SK-MEL-5 (cell line): Measurements from ENCODE around the gene BOLA3. TPM values are rescaled to one million over a fixed set of nuclear protein-coding genes. Genes with fewer than 3 reads are reported as not detected.
"Not testable (repeated sequence)": the region's sequence is repeated elsewhere in the genome, so short reads cannot be mapped to it uniquely, and the experiment has no call there.

Experiments used
- DNase-seq: peaks from one replicate; pipeline ENCODE4 v3.0.0-alpha.2; 2016; ENCODE audit warnings: low read depth, low spot score
- in situ Hi-C: cut with HindIII; loops from 2 replicates; pipeline ENCODE4 v1.10.0; 2016; ENCODE audit warnings: low sequenced_read_pairs, high pct_unique_total_duplicates, low pct_unique_long_range_greater_than_20kb
- polyA plus RNA-seq, 2 experiments: library from polyadenylated mRNA; depleted of rRNA; stranded (reverse); fragments of >200 nt; gene quantifications; 2 replicates each; pipeline ENCODE4 v1.2.3, GENCODE V29; 2015
- total RNA-seq: library from RNA; depleted of rRNA; stranded (reverse); fragments of >200 nt; shearing (Covaris generic); gene quantifications from 2 replicates; pipeline ENCODE4 v1.2.3, GENCODE V29; 2014; rRNA removed

Gene BOLA3, protein sequence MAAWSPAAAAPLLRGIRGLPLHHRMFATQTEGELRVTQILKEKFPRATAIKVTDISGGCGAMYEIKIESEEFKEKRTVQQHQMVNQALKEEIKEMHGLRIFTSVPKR
- 213 and 214 TPM in 2 replicates for total RNA-seq
- polyA plus RNA-seq (2015; cell fraction: cytosol; rRNA removed): 200 and 269 TPM in 2 replicates
- 27.2 and 37.3 TPM in 2 replicates for polyA plus RNA-seq (2015; cell fraction: nucleus; rRNA removed)

DNA sequence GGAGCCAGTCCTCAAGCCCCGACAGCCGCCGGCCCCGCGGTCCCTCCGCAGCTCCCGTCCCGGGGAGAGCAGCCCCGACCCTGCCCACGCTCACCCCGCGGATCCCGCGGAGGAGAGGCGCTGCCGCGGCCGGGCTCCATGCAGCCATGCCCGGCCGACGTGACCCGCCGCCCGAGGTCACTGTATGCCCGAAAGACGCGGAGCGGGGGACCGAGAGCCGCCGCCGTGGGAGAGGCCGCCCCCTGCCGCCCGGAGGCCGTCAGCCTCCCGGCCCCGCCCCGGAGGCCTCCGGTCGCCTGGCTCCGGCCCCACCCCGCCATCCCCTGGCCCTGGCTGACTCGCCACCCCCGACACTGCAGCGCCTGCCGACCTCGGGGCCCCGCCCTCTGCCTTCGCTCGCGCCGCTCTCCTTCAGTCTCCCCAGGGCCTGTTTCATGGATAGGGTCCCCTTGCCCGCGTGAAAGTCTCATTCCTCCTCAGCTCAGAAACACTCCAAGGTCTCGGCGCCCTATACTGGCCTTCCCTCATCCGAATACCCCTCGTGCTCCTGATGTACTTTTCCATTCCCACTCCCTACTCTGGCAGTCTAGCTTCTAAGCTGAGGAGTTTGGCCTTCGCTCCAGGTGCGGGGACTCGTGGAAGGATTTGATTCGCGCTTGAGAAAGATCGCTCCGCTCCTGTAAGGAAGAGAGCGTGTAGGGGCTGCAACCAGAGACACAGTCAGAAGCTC lies at the start of gene BOLA3:
BOLA3 (minus strand) TSS at position 186 of the 730 bp plus-strand sequence; CDS start at position 148, 38 bp downstream.
- peak; percentile 84 for DNase-seq
- in situ Hi-C loops: no loop called here

DNA sequence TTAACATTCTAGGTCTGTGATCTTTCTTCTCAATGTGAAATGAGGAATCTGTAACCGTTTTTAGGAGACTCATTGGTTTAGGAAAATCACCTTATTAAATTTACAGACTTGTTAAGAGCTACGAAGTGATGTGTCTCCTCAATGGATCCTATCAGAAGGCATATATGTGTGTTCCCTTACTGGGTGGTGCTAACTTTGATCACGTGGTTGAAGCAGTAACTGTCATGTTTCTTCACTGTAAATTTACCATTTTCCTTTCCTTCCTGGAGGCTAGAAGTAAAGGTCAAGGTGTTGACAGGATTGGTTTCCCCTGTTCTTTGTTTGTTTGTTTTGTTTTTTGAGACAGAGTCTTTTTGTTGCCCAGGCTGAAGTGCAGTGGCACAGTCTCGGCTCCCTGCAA lies 49.3 kb upstream of the BOLA3 start:
- no peak for DNase-seq
- in situ Hi-C loops: no loop called here

DNA sequence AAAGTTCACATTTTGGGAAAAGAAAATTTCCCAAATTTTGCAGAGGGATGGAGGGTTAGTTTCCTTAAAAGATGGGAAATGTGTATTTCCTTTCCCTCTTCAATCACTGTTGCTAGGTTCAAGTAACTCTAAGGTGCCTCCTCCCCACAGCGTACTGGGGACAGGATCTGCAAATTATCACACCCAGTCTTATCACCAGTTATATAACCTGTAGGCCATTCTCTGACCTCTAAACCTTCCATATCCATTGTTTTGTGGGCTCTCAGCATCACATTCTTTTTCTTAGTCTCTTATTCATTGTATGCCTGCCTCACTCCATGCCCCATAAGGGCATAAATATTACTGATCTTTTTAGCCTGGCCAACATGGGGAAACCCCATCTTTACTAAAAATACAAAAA lies 47.1 kb upstream of the BOLA3 start:
- in situ Hi-C loops: no loop called here
- no peak for DNase-seq

DNA sequence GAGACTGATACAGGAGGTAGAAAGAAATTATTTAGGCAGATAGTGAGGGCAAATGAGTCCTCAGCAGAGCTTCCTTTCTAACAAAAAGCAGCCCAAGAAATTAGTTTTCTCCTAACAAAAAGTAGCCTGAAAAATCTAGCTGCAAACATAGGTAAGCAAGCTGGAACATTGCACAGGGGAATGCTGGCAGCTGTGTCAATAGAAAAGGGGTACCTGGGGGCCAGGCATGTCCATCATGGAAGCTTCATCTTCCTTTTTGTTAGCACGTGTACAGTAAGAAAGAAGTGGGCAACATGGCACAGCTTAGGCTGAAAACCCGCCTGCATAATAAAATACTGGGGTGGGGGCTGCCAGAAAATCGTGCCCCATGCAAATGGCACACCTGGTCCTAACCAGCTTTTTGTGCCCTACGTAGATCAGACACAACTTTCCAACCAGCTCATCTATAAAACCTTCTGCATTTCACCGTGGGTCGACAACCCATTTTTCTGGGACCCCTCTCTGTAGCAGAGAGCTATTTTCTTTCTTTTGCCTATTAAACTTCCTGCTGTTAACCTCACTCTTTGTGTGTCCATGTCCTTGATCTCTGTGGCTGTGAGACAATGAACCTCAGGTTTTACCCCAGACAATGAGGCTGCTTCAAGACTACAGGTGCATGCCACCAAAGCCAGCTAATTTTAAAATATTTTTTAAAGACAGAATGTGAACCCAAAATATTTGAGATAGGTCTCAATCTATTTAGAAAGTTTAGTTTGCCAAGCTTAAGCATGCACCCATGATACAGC lies 44.1 kb upstream of the BOLA3 start:
- in situ Hi-C loops: no loop called here
- DNase-seq: no peak

DNA sequence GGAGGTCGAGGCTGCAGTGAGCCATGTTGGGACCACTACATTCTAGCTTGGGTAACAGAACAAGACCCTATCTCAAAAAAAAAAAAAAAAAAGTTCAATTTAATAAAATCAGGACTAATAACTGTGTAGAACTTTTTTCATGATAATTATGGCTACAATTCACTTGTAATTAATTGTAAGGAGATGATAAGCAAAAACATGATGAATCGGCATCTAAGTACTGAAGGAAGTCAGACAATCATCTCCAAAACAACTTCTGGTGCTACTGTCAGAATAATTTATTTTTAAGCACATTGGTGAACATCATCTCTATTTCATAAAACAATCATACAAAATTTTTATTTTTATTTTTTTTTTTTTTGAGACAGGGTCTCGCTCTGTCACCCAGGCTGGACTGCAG lies 41.0 kb upstream of the BOLA3 start:
- in situ Hi-C loops: no loop called here
- DNase-seq: no peak

DNA sequence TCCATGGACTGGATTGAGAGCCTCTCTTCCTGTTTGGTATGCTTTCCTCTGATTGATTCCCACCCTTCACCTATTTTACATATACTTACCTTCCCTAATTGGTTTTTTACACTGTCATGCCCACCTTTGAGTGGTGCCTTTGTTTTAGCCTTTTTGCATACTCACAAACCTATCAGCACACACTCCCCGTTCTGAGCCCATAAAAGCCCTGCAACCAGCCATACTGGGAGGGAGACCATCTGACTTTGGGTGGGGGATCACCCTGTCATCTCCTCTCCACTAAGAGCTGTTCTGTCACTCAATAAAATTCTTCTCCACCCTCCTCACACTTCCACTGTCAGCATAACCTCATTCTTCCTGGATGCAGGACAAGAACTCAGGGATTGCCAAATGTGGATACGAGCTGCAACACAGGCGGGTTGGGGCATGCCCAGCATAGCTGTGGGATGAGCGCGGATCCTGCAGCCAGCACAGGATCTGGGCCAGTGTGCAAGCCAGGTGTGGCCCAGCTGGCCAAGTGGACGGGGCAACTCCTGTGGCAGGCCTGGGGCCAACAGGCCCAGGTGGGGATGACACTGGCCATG lies 40.4 kb upstream of the BOLA3 start:
- no peak for DNase-seq
- in situ Hi-C loops: no loop called here

DNA sequence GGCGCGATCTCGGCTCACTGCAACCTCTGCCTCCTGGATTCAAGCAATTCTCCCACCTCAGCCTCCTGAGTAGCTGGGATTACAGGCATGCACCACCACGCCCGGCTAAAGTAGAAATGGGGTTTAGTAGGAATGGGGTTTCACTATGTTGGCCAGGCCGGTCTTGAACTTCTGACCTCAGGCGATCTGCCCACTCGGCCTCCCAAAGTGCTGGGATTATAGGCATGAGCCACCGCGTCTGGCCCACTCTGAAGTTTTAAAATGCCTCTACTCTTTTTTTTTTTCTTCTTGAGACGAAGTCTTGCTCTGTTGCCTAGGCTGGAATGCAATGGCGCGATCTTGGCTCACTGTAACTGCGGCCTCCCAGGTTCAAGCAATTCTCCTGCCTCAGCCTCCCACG lies 39.0 kb upstream of the BOLA3 start:
- DNase-seq, in situ Hi-C loops: not testable (repeated sequence)

DNA sequence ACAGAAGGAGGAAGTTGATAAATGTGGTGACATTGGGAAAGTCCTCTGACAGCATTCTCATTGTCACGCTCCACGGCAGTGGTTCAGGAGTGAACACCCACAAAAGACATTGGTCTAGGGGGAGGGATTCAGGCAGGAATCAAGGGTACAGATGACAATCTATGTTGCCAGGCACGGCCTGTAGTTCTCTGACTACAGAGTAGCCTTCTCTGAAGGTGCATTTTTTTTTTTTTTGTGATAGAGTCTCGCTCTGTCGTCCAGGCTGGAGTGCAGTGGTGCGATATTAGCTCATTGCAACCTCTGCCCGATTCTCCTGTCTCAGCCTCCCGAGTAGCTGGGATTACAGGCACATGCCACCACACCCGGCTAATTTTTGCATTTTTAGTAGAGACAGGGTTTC lies 38.3 kb upstream of the BOLA3 start:
- DNase-seq: no peak
- in situ Hi-C loops: no loop called here

DNA sequence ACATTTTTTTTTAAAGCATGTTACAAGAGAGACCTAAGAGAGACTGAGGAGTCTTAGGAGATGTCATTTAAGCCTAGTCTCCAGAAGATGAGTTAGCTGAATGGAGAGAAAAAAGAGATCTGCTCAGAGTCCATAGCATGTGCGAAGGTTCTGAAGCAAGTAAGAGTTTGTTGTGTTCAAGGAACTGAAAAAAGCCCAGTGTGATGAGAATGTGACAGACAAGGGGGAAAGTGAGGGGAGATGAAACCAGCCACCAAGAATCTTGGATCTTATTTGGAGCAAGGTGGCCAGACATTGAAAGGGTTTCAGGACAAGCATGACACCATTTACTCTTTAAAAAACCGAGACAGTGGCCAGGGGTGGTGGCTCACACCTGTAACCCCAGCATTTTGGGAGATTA lies 36.2 kb upstream of the BOLA3 start:
- in situ Hi-C loops: no loop called here

DNA sequence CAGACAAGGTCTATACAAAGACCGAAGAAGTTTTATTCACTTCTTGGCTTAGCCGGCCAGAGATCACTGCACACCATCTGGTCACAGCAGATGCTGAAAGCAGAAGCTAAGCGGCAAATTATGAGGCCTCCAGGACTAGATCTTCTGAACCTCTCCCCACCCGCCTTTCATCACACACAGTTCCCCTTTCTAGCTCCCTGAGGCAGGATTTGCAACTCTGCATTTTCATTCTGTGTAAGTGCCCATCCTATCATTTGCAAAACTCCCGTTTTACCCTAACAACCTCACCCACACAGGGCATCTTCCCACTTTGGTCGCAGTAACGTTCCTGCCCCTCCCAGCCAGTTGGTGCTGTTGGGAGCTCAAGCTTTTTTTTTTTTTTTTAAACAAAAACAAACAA lies 34.0 kb upstream of the BOLA3 start:
- in situ Hi-C loops: no loop called here

More for the DNA sequence above, 36.2 kb upstream of the BOLA3 start:
- DNase-seq: no peak

DNA sequence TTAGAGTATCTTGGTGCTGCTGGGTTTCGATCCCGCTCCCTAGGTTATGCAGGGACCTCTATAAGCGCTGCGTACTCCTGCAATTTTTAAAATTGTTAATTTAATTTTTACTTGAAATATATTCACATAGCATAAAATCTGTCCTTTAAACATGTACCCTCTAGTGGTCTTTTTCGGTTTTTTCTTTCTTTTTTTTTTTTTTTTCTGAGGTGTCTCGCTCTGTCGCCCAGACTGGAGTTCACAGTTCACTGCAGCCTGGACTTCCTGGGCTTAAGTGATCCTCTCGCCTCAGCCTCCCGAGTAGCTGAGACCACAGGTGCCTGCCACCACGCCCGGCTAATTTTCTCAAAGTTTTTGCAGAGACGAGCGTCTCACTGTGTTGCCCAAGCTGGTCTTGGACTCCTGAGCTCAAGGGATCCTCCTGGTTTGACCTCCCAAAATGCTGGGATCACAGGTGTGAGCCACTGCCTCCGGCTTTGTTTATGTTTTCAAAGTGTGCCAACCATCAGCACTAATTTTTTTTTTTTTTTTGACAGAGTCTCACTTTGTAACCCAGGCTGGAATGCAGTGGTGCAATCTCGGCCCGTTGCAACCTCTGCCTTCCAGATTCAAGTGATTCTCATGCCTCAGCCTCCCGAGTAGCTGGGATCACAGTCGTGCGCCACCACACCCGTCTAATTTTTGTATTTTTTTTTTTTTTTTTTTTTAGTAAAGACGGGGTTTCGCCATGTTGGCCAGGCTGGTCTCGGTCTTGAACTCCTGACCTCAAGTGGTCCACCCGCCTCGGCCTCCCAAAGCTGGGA lies 31.6 kb upstream of the BOLA3 start:
- in situ Hi-C loops: no loop called here
- DNase-seq: no peak

More for the DNA sequence above, 34.0 kb upstream of the BOLA3 start:
- DNase-seq: no peak

DNA sequence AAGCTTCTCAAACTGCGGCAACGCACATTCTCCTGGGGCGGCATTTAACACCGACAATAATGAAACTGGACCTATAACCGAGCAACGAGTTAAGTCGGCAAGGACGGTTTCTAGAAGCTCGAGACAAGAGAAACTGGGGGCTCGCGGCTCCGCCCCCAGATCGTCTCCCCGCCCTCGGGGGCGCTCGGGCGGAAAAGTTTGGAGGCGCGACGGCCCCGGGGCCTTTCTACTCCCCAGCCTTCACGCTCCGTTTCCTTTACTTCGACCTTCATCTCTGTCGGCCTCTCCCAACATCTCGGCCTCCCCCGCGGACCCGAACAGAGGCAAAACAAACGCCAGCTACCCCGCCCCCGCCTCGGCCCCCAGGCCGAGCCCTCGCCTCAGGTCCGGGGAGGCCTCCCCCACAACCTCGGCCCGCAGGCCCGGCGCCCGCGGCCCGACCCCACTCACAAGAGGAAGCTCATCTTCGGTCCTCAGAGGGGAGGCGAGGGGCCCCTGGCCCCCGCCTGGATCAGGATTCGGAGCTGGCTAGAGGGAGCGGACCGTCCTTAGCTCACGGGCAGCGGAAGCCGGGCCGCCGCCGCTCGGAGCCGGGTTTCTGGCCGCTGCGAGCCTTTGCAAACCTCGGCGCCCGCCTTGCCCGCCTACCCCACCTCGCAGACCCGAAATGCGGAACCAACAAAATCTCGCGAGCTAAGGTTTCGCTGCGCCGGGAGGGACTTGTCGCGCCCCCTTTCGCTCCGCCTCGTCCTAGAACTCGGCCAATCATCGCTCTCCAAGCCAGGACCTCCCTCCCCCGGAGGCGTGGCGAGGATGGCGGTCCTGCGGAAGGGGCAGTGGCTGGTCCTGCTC lies 30.7 kb upstream of the BOLA3 start, which contains the start of gene MOB1A:
MOB1A (minus strand) TSS at position 669 of the 852 bp plus-strand sequence; CDS start at position 464, 205 bp downstream.
- peak; percentile 99 for DNase-seq
- in situ Hi-C loops: no loop called here

DNA sequence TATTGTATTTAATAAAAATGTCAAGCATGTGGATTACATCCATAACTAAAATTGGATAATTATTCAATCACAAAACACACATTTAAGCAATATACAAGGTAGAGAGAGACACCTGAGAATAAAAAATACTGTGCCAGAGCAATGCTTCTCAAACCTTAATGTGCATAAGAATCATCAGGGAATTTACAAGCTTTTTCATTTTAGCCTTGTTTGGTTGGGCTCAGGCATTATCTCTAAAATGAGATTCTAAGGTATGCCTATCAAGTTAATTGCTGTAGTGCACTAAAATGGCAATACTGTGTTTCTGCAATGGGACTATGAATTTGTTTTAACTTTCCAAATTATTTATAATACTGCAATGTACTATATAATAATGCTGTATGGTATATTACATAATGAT lies 30.0 kb upstream of the BOLA3 start:
- in situ Hi-C loops: no loop called here

DNA sequence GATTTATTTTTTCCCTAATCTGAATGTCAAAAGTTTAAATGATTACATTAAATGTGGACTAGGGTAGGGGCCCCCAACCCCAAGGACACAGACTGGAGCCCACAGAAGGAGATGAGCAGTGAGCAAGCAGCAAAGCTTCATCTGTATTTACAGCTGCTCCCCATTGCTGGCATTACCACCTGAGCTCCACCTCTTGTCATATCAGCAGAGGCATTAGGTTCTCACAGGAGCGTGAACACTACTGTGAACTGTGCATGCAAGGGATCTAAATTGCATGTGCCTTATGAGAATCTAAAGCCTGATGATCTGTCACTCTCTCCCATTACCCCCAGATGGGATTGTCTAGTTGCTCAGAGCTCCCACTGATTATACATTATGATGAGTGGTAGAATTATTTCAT lies 27.2 kb upstream of the BOLA3 start:
- no peak for DNase-seq
- in situ Hi-C loops: no loop called here

More for the DNA sequence above, 30.0 kb upstream of the BOLA3 start:
- no peak for DNase-seq

DNA sequence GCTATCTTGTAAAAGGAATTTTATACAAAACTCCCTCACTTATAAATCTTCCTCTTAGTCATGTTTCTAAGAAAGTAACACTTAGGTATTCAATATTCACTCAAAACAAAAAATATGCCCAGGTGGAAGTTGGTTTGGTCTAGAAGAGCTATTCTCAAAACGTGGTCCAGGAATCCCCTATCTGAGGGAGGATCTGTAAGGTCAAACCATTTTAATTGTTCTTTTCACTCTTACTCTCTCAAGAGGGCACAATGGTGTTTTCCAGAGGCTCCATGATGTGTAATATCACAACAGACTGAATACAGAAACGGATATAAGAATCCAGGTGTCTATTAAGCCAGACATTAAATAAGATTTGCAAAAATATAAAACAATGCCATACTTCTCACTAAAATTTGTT lies 21.0 kb upstream of the BOLA3 start:
- DNase-seq: no peak
- in situ Hi-C loops: no loop called here

DNA sequence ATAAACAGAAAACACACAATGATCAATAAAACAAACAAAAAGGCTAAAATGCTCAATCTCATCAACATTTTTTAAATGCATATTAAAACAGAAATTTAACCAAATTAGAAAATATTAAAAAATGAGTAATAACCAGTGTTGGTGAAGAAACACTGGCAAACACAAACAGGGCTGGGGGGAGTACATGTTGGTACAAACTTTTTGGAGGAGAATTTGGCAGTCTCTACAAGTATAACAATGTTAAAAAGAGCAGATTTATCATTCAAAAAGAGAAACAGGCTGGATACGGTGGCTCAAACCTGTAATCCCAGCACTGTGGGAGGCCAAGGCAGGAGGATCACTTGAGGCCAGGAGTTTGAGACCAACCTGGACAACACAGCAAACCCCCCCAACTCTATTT lies 17.0 kb upstream of the BOLA3 start:
- in situ Hi-C loops: no loop called here
- DNase-seq: no peak
